Neuronal stem cell (in vitro differentiated cells): ENCODE results near the gene ZFX.

Source experiments
- DNase-seq: peaks from one replicate; pipeline ENCODE4 v3.0.0-alpha.2; 2013; ENCODE audit warnings: low spot score
- H2AFZ ChIP-seq: one replicate; pipeline ENCODE4 v1.6.1; 2013; ENCODE audit warnings: mild to moderate bottlenecking, low read length, inconsistent platforms
- H2AK5ac ChIP-seq: 2 replicates; pipeline ENCODE4 v1.6.1; 2013; ENCODE audit warnings: low read depth, mild to moderate bottlenecking, inconsistent platforms, low read length, moderate library complexity, mixed read lengths
- H2BK120ac ChIP-seq: 2 replicates; pipeline ENCODE4 v1.6.1; 2013; ENCODE audit warnings: low read depth, mild to moderate bottlenecking, inconsistent platforms, low read length, moderate library complexity, mixed read lengths
- H2BK12ac ChIP-seq: one replicate; pipeline ENCODE4 v1.6.1; 2013; ENCODE audit warnings: low read length, inconsistent platforms
- H2BK15ac ChIP-seq: 2 replicates; pipeline ENCODE4 v1.6.1; 2013; ENCODE audit warnings: mild to moderate bottlenecking, low read length, inconsistent platforms, mixed read lengths
- H2BK5ac ChIP-seq: one replicate; pipeline ENCODE4 v1.6.1; 2013; ENCODE audit warnings: inconsistent platforms, mild to moderate bottlenecking, low read length, moderate library complexity
- H3K14ac ChIP-seq: one replicate; pipeline ENCODE4 v1.6.1; 2013; ENCODE audit warnings: low read length, inconsistent platforms
- H3K18ac ChIP-seq: 2 replicates; pipeline ENCODE4 v1.6.1; 2013; ENCODE audit warnings: low read length, inconsistent platforms
- H3K23ac ChIP-seq: 2 replicates; pipeline ENCODE4 v1.6.1; 2013; ENCODE audit warnings: low read depth, mild to moderate bottlenecking, mixed read lengths, low read length, inconsistent platforms; ENCODE audit not compliant: poor library complexity
- H3K27ac ChIP-seq: replicated peaks from 3 replicates; pipeline ENCODE4 v1.5.1; 2013; ENCODE audit warnings: low read length, inconsistent platforms
- H3K27me3 ChIP-seq, 3 experiments: 2 replicates each; pipeline ENCODE4 v1.6.1; 2013; ENCODE audit warnings: low read length in 3 of 3, mild to moderate bottlenecking in 2 of 3, inconsistent platforms in 1 of 3, low read depth in 1 of 3, mixed read lengths in 1 of 3, moderate library complexity in 1 of 3; ENCODE audit not compliant: control insufficient read depth in 3 of 3, insufficient read depth in 3 of 3
- H3K36me3 ChIP-seq, 2 donors: replicated peaks in 1 of 2; 2 replicates each; pipeline ENCODE4 v1.6.1; 2013; ENCODE audit warnings: low read length in 2 of 2; ENCODE audit not compliant: control insufficient read depth in 2 of 2, insufficient read depth in 2 of 2
- H3K4ac ChIP-seq: 2 replicates; pipeline ENCODE4 v1.6.1; 2013; ENCODE audit warnings: inconsistent platforms, mild to moderate bottlenecking, low read length, moderate library complexity
- H3K4me1 ChIP-seq, 2 donors: 1 replicate in 1 of 2; 2 replicates in 1 of 2; pipeline ENCODE4 v1.6.1; 2013; ENCODE audit warnings: low read length in 2 of 2, low read depth in 1 of 2; ENCODE audit not compliant: control insufficient read depth in 2 of 2, insufficient read depth in 1 of 2
- H3K4me2 ChIP-seq: one replicate; pipeline ENCODE4 v1.6.1; 2013; ENCODE audit warnings: mild to moderate bottlenecking, low read length, inconsistent platforms; ENCODE audit not compliant: insufficient read depth, poor library complexity, severe bottlenecking
- H3K4me3 ChIP-seq, 2 donors: 2 replicates each; pipeline ENCODE4 v1.5.1; 2013; ENCODE audit warnings: low read length in 2 of 2, mild to moderate bottlenecking in 2 of 2, inconsistent platforms in 1 of 2, moderate library complexity in 1 of 2
- H3K79me1 ChIP-seq: one replicate; pipeline ENCODE4 v1.6.1; 2013; ENCODE audit warnings: low read depth, mild to moderate bottlenecking, inconsistent platforms, low read length, moderate library complexity
- H3K9ac ChIP-seq: one replicate; pipeline ENCODE4 v1.6.1; 2013; ENCODE audit warnings: mild to moderate bottlenecking, low read depth, low read length, inconsistent platforms; ENCODE audit not compliant: poor library complexity
- H3K9me3 ChIP-seq, 2 donors: replicated peaks in 1 of 2; 2 replicates each; pipeline versions ENCODE3 to v1.6.1; 2013; ENCODE audit warnings: low read length in 2 of 2, mild to moderate bottlenecking in 2 of 2, inconsistent platforms in 1 of 2, low read depth in 1 of 2, mixed read lengths in 1 of 2, moderate library complexity in 1 of 2; ENCODE audit not compliant: control insufficient read depth in 2 of 2, insufficient read depth in 1 of 2
- H4K8ac ChIP-seq: one replicate; pipeline ENCODE4 v1.6.1; 2013; ENCODE audit warnings: low read depth, mild to moderate bottlenecking, inconsistent platforms, low read length, moderate library complexity
- H4K91ac ChIP-seq: one replicate; pipeline ENCODE4 v1.6.1; 2013; ENCODE audit warnings: low read length, low read depth, mild to moderate bottlenecking, inconsistent platforms; ENCODE audit not compliant: poor library complexity
- WGBS, 2 donors: extraction: QIAGEN DNeasy Blood & Tissue Kit; methylation state at CpG; one replicate each; pipeline ENCODE4 v1.1.7; 2013; ENCODE audit warnings: missing lambda C conversion rate in 2 of 2, mixed read lengths in 1 of 2; ENCODE audit not compliant: insufficient read length in 2 of 2, insufficient replicate concordance in 1 of 2; ENCODE audit errors: extremely low coverage in 2 of 2; 5-methylcytosine and 5-hydroxymethylcytosine counted together

The ZFX gene

GRCh38 chrX:24167719-24168472 is 18.4 kb downstream of the ZFX start:
- Histone ChIP-seq H3K18ac (no peak overlapping the region), H2AK5ac (no peak overlapping the region), H3K14ac (no peak overlapping the region), H3K4me2 (no peak overlapping the region), H4K8ac (no peak overlapping the region), H2BK120ac (no peak overlapping the region), H2BK12ac (no peak overlapping the region), H3K27me3 (no peaks in the 10 kb centered on the region), H3K9me3 (no peaks in the 10 kb centered on the region), H3K27ac (no peak overlapping the region), H3K4me3 (no peak overlapping the region), H3K9ac (no peak overlapping the region), H3K79me1 (peaks cover 2% of the 10 kb centered on the region), H3K23ac (no peak overlapping the region), H3K36me3 (peaks cover 0 to 53% of the 10 kb centered on the region in 2 donors), H2BK5ac (no peak overlapping the region), H3K4ac (no peak overlapping the region), H3K4me1 (no peaks in the 10 kb centered on the region), H4K91ac (no peak overlapping the region), H2AFZ (no peak overlapping the region), H2BK15ac (no peak overlapping the region)
- DNase-seq: no peak

- no CpG with 5 or more reads among the region's 5 CpGs for WGBS, 2 donors
- no peak overlapping the region for H3K9ac ChIP-seq
- no peaks in the 10 kb centered on the region for H3K4me1 ChIP-seq
- H3K18ac ChIP-seq: no peak overlapping the region
- H2BK5ac ChIP-seq: no peak overlapping the region
- H3K9me3 ChIP-seq: no peaks in the 10 kb centered on the region
- no peak overlapping the region for H2BK15ac ChIP-seq
- H3K4me3 ChIP-seq: no peak overlapping the region
- H2AK5ac ChIP-seq: no peak overlapping the region
- no peak overlapping the region for H3K4ac ChIP-seq
- H3K36me3 ChIP-seq: peaks cover 0 to 59% of the 10 kb centered on the region in 2 donors
- no peak overlapping the region for H3K27ac ChIP-seq
- no peak overlapping the region for H3K4me2 ChIP-seq
- no peak overlapping the region for H3K23ac ChIP-seq
- no peak overlapping the region for H2BK120ac ChIP-seq
- H4K8ac ChIP-seq: no peak overlapping the region
- DNase-seq: no peak
- H3K79me1 ChIP-seq: peaks cover 2% of the 10 kb centered on the region
- no peak overlapping the region for H4K91ac ChIP-seq
- no peak overlapping the region for H2BK12ac ChIP-seq
- H2AFZ ChIP-seq: no peak overlapping the region
- no peak overlapping the region for H3K14ac ChIP-seq
- no peaks in the 10 kb centered on the region for H3K27me3 ChIP-seq
Measured at GRCh38 chrX:24168807-24169206, 19.3 kb downstream of the ZFX start.

GRCh38 chrX:24169211-24169610 is 19.7 kb downstream of the ZFX start:
- Histone ChIP-seq H2BK12ac (no peak overlapping the region), H3K27ac (no peak overlapping the region), H4K8ac (no peak overlapping the region), H3K9me3 (no peaks in the 10 kb centered on the region), H3K4ac (no peak overlapping the region), H2BK5ac (no peak overlapping the region), H3K14ac (no peak overlapping the region), H3K23ac (no peak overlapping the region), H3K4me1 (no peaks in the 10 kb centered on the region), H3K27me3 (no peaks in the 10 kb centered on the region), H2AFZ (no peak overlapping the region), H3K79me1 (peaks cover 2% of the 10 kb centered on the region), H2AK5ac (no peak overlapping the region), H2BK120ac (no peak overlapping the region), H4K91ac (no peak overlapping the region), H3K4me2 (no peak overlapping the region), H3K18ac (no peak overlapping the region), H3K9ac (no peak overlapping the region), H2BK15ac (no peak overlapping the region), H3K4me3 (no peak overlapping the region), H3K36me3 (peaks cover 0 to 59% of the 10 kb centered on the region in 2 donors)
- WGBS, 2 donors: no CpG with 5 or more reads among the region's 3 CpGs
- no peak for DNase-seq

GRCh38 chrX:24173115-24173847 is 23.8 kb downstream of the ZFX start:
- WGBS, 2 donors: no CpG with 5 or more reads among the region's 11 CpGs
- Histone ChIP-seq H2BK5ac (no peak overlapping the region), H3K9ac (no peak overlapping the region), H3K14ac (no peak overlapping the region), H3K79me1 (peaks cover 2% of the 10 kb centered on the region), H3K27me3 (no peaks in the 10 kb centered on the region), H2BK120ac (no peak overlapping the region), H3K9me3 (no peaks in the 10 kb centered on the region), H2AFZ (no peak overlapping the region), H4K8ac (no peak overlapping the region), H3K4me3 (no peak overlapping the region), H3K4me1 (no peaks in the 10 kb centered on the region), H3K18ac (no peak overlapping the region), H3K27ac (no peak overlapping the region), H2BK15ac (no peak overlapping the region), H3K4ac (no peak overlapping the region), H4K91ac (no peak overlapping the region), H2BK12ac (no peak overlapping the region), H3K4me2 (no peak overlapping the region), H2AK5ac (no peak overlapping the region), H3K23ac (no peak overlapping the region), H3K36me3 (peaks cover 2 to 68% of the 10 kb centered on the region in 2 donors)
- DNase-seq: no peak
